WERI-Rb-1 (cell line): ENCODE results near the gene ESRRG.

Source experiments
- DNase-seq: peaks from one replicate; pipeline ENCODE4 v3.0.0-alpha.2; 2020
- H3K27ac ChIP-seq: fragments of 250-450 bp; sonication (Bioruptor Pico); 2 replicates; pipeline ENCODE4 v1.5.1; 2020; ENCODE audit warnings: mild to moderate bottlenecking, moderate library complexity
- H3K27me3 ChIP-seq: fragments of 250-450 bp; sonication (Bioruptor Pico); 2 replicates; pipeline ENCODE4 v1.5.1; 2021; ENCODE audit warnings: mild to moderate bottlenecking, low read depth, moderate library complexity; ENCODE audit not compliant: insufficient read depth, severe bottlenecking
- H3K36me3 ChIP-seq: fragments of 250-450 bp; sonication (Bioruptor Pico); 2 replicates; pipeline ENCODE4 v1.5.1; 2020; ENCODE audit warnings: mild to moderate bottlenecking, moderate library complexity
- H3K4me3 ChIP-seq: 2 replicates; pipeline ENCODE4 v1.5.1; 2011; ENCODE audit warnings: low read depth, mild to moderate bottlenecking, control low read depth, low read length
- H3K9me3 ChIP-seq: fragments of 250-450 bp; sonication (Bioruptor Pico); 2 replicates; pipeline ENCODE4 v1.5.1; 2021; ENCODE audit warnings: mild to moderate bottlenecking, moderate library complexity; ENCODE audit not compliant: severe bottlenecking
- CTCF ChIP-seq: IDR thresholded peaks from 2 replicates; pipeline ENCODE4 v1.5.1; 2011; ENCODE audit warnings: low read depth, mild to moderate bottlenecking, control low read depth, inconsistent platforms, low read length

Gene ESRRG

DNA sequence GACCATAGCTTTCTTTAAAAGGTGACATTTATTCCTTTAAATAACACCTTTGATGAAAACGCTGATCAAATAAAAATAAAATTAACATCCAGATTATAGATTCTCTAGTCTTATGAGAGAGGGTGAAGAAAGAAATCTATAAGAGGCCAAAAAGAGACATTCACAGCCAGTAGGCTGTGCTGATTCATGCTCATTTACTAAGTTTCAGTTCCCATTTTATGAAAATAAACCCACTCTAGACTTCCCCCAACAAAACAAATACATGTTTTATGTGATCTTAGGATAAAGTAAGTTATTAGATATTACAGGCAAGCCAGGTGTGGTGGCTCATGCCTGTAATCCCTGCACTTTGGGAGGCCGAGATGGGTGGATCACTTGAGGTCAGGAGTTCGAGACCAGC is 21.1 kb downstream of the ESRRG start:
- no peak overlapping the region for H3K4me3 ChIP-seq
- no peak for DNase-seq
- H3K27ac ChIP-seq, result peak overlapping the region; percentile 57; the same call in 1 of the 2 replicates
- no peak for TF ChIP-seq CTCF
- H3K9me3 ChIP-seq, result no peaks in the 10 kb centered on the region
- peaks cover 24% of the 10 kb centered on the region for H3K36me3 ChIP-seq
- H3K27me3 ChIP-seq, result no peaks in the 10 kb centered on the region

- Histone ChIP-seq H3K4me3 (no peak overlapping the region), H3K27ac (peak overlapping the region; percentile 57), H3K36me3 (peaks cover 28% of the 10 kb centered on the region), H3K27me3 (no peaks in the 10 kb centered on the region), H3K9me3 (no peaks in the 10 kb centered on the region)
- no peak for TF ChIP-seq CTCF
- DNase-seq, result no peak
Observed at GRCh38 chr1:216700779-216701178, 22.4 kb downstream of the ESRRG start.

GRCh38 chr1:216691710-216692109 is 31.5 kb downstream of the ESRRG start:
- Histone ChIP-seq H3K9me3 (no peaks in the 10 kb centered on the region), H3K27ac (no peak overlapping the region), H3K4me3 (no peak overlapping the region), H3K27me3 (no peaks in the 10 kb centered on the region), H3K36me3 (peaks cover 13% of the 10 kb centered on the region)
- no peak for TF ChIP-seq CTCF
- DNase-seq, result no peak

GRCh38 chr1:216690603-216691002 is 32.6 kb downstream of the ESRRG start:
- no peak for DNase-seq
- H3K4me3 ChIP-seq, result no peak overlapping the region
- TF ChIP-seq CTCF, result no peak
- peaks cover 13% of the 10 kb centered on the region for H3K36me3 ChIP-seq
- no peaks in the 10 kb centered on the region for H3K9me3 ChIP-seq
- H3K27me3 ChIP-seq, result no peaks in the 10 kb centered on the region
- peak overlapping the region; percentile 14 for H3K27ac ChIP-seq

DNA sequence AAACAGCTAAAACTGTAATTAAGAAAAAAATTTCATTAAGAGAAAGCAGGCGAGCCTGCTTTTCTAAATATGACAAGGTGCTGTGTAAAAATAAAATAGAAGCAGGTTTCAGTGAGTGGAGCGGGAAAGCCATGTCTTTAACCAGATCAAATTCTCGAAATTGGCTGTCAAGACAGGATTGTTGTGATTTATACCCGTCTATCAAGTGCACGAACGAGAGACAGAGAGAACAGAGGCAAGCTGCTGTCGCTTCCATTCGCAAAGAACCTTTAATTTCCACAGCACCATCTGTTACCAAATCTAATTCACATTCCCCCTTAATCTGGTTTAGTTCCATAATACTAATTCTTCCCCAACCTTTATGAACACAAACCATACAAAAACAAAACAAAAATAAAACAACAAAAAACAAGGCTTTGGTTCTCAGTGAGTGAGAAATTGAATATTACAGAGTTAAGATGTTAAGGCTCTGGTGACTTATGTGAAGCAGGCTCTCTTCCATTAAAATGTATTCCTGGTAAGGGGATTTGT is 35.0 kb downstream of the ESRRG start:
- peak; percentile 86 for DNase-seq
- no peak for TF ChIP-seq CTCF
- no peaks in the 10 kb centered on the region for H3K9me3 ChIP-seq
- peak overlapping the region; percentile 28 for H3K4me3 ChIP-seq
- H3K36me3 ChIP-seq, result peaks cover 13% of the 10 kb centered on the region
- H3K27me3 ChIP-seq, result no peaks in the 10 kb centered on the region
- peak overlapping the region; percentile 97 for H3K27ac ChIP-seq
